GM19463 (cell line): Measurements from ENCODE around the gene AMFR.
A peak's percentile ranks its signal among the peaks of the same experiment; 100 is the strongest.

Experiments used
- ATAC-seq: cut with Tn5 transposase; IDR thresholded peaks from one replicate; pipeline ENCODE4 v1.9.1; 2021; ENCODE audit warnings: mild to moderate bottlenecking, moderate library complexity; ENCODE audit not compliant: unreplicated experiment

The AMFR gene

DNA sequence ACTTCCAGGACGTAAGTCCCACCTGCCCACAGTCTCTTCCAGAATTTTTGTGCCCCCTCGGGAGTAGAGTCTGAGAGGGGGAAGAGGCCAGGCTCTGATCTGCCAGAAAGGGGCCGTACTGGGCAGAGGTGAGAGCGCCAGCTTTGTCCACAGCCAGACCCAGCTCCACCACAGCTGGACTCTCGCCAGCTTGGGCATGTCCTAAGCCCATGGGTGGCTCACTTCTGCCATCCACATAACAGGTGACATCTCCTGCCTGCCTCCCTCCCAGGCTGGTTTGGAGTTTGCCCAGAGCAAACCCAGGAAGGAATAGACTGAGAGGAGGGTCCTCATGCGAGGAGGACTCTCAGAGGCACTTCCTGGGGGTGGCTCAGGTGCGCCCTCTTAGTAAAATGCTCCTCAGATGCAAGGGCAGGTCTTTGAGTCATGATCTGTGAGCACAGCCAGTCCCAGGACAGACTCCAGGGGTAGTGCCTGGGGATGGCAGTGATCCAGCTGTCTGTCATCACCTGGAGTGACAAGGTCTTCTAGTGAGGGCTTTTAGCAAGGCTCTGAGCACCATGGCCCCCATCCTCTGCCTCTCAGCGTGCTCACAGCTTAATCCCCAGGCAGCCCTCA, 89.2 kb downstream of the AMFR start:
- no peak for ATAC-seq

DNA sequence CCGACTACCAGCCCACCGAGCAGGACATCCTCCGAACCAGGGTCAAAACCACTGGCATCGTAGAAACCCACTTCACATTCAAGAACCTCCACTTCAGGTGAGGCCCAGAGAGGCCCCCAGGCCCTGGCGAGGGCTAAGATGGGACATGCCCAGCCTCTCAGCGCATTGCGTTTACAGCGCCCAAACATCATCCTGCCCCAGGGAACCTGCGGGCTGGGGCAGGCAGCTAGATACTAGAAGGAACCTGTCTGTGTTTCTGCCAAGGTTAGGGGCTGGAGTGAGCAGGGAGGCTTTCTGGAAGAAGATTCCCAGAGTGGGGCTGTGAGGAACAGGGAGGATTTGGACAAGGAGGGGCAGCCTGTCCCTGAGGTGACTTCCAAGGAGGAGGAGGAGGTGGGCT, 90.6 kb downstream of the AMFR start:
- ATAC-seq: no peak

DNA sequence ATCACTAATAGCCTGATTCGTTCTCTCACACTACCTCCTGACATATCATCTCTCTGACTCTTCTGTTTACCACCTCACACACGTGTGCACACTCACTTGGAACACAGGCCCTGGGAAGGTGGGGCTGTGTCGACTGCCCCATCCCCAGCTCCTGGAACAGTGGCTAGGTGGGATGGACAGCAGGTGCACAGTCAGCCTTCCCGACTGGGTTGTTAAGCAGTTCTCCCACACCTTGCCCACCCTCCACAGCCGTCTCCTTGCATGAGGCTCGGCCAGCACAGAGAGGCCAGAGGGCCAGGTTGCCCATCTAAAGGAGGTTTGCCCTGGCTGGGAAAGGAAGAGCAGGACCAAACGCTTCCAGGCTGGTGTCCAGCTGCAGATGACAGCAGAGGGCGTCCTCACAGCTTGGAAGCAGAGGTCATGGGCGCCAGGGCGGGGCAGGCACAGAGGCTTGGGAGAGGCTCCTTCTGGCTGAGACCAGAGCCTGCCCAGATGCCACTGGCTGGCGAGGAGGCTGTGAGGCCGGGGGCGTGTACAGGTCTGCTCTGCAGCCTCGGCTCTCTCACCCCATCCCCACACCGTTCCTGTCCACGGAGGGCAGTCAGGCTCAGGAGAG, 92.8 kb downstream of the AMFR start:
- no peak for ATAC-seq

DNA sequence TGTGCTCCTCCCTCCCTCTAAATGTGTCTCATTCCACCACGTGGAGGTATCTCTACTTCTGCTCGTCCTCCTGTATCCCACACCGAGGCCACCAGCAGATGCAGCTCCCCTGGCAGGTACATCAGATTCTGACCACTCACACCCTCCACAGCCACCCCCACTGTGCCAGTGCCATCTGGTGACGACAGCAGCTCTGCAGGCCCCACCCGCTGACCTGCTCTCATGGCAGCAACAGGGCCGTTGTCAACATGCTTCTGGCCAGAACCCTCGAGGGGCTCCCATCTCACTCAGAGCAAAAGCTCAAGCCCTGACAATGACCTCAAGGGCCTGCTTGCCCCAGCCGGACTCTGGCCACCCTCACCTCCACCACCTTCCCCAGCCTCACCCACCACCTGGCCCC, 93.4 kb downstream of the AMFR start:
- no peak for ATAC-seq

DNA sequence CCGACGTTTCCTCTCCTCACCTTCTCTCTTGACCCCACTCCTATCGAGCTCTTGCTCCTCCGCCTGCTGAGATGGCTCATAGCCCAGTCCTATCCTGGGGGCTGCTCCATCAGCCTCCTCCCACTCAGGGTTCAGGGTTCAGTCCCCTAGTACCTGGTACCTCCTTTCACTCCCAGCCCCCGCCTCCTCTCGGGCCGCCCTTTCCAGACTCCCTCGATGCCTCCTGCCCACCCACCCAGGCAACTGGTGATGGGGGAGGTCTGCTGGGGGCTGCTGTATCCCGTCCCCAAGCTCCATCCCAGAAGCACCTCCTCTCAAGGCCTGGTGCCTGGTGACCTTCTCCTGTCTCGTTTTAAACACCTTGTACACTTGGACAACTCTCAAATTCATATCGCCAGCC, 93.9 kb downstream of the AMFR start:
- ATAC-seq: no peak

DNA sequence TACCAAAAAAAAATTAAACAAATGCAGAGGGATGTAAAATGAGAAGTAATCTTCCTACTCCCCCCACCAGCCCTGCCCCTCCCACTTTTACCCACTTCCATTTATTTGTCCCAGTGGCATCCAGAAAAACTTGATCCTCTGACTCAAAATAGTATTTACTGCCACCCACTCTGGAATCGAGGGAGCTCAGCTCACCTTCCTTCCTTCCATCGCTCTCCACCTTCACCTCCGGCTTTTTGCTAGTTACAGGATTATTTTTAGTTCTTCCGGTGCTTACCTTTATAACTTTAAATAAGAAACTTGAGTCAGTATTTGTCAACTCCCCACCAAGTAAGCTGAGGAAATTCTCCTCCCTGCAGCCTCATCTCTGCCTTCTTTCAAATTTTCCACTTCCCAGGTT, 94.9 kb downstream of the AMFR start:
- no peak for ATAC-seq

DNA sequence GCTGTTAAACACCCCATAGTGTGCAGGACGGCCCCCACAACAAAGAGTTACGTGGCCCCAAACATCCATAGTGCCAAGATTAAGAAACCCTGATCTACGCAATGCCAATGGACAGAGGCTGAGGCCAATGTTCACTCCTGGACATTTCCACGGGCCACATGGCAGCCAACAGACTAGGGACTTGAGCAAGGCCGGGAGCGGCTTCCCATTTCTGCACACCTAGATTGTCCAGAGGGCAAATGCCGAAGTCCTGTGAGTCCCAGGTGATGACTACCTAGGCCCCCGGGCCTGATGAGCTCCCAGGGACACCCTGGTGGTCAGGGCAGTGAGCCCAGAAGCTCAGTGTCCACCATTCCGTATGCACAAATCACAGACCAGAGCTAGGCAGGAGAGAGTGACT, 95.5 kb downstream of the AMFR start:
- no peak for ATAC-seq

DNA sequence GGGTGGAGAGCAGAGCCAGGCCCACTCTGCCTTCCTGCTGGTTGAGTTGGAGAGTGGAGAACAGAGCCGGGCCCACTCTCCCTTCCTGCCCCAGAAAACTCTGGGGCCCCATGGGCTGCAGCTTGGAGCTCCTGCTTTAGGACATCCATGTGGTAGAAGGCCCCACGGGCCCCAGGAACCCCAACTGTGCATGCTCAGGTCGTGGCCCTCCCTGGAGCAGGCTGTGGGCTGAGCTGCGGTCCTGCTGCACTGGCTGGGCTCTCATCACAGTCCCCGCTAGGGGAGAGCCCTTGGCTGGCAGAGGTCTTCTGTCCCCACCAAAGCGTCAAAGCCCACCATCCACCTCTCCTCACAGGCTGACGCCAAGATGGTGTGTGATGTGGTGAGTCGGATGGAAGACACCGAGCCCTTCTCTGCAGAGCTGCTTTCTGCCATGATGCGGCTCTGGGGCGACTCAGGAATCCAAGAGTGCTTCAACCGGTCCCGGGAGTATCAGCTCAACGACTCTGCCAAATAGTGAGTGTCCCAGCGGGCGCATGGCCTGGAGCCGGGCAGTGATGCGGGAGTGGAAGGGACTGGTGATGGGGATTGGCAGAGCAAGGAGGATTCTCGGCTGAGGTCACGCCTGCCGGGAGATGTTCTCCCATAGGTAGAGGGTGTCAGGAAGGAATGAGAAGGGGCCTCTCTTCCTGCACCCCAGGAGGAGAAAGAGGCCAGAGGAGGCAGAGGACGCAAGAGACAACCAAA, 96.9 kb downstream of the AMFR start:
- ATAC-seq: no peak

DNA sequence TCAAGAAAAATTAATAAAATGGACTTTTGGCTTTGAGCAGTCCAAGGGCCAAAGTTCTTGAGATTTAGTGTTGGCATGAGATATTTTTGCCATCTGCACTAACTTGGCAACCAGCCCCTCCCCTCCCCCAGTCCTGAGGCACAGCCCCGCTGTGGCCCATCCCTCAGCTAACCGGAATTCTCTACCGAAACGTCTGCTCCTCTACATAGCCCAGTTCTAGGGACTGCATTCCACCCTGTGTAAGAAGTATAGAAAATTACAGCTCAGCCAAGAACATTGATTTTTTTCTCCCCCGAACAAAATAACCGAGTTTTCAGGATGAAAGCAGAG, 97.5 kb downstream of the AMFR start:
- no peak for ATAC-seq

DNA sequence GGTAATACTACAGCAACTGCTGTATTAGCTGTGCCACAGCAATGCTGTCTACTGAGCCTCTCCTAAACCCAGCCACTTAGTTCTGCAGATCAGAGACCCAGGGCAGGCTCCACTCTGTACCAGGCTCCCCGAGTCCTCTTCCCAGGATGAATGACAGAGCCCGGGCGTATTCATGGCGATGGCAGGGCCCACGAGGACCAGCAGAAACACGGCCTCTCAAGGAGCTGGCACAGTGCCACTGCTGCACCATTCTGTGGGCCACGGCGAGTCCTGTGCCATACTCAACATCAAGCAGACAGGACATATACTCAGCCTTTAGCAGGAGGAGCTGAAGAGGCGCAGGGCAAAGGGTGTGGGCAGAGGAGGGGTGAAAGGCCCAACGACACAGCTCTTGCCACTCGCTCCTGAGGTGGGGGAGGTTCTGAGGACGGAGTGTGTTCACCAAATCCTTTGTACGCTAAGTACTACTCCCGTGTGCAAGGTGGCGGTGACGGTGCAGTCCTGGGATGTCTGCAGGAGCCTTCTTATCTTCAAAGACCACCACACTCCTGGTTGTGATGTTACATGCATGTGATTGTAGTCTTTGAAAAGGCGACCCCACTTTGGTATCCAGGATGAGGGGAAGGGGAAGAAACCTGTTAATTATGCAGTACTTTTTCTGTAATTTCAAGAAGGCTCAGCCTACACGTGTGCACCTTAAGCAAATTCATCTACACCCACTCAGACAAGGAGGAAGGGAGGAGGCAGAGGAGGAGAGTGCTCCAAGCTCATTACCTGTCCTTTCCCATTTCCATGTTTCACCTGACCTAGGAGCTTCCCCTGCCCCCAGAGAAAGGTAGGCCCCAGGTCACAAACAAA, 98.0 kb downstream of the AMFR start:
- no peak for ATAC-seq

DNA sequence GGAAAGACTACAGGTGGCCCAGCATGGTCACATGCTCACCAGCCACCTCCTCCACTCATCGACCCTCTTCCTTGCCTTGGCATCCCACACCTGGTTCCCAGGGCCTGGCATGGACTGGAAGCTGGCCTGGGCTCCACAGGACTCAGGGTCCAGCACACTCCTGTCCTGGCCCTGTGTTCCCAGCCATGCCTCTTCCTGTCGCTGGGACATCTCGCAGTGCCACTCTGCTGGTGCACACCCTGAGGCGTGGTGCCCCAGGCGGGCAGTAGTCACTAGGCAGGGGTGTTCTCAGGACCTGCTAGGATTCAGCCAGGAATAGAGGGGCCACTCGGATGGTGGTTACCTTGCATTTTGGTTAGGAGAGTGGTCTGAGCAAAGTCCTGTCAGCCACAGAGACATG, 99.4 kb downstream of the AMFR start:
- ATAC-seq: no peak

DNA sequence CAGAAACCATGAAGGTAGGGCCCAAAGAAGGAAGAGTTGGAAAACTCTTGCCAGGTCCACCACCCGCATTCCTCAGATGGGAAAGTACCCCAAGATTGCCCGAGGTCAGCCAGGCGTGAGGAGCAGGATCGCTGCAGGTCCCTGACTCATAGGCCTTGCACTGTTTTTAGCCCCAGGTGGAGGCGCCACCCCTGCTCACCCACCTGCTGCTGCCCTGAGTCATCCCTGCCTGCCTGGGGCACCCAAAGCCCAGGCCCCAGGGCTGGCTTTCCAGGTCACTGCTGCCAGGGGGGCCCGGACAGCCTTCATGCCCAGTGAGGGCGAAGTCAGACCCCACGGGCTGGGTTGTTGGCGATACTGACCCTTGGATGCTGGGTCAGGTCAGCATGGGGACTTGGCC, 100.9 kb downstream of the AMFR start:
- no peak for ATAC-seq

DNA sequence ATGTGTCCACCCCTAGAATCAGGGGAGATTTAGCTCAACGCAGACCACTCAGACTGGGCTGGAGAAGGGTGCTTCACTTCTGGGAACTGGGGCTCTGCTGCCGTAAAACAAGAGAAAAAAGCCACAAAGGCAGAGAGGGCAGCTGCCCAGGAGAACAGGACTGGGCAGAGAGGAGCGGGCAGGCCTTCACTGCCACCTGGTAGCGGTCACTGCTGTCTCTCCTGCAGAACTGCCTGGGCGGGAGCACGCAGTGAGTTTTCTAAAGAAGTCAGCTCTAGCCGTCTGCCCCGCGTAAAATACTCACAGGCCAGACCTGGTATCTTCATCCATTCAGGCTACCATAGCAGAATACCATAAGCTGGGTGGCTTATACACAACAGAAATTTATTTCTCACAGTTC, 103.8 kb downstream of the AMFR start:
- ATAC-seq: no peak

DNA sequence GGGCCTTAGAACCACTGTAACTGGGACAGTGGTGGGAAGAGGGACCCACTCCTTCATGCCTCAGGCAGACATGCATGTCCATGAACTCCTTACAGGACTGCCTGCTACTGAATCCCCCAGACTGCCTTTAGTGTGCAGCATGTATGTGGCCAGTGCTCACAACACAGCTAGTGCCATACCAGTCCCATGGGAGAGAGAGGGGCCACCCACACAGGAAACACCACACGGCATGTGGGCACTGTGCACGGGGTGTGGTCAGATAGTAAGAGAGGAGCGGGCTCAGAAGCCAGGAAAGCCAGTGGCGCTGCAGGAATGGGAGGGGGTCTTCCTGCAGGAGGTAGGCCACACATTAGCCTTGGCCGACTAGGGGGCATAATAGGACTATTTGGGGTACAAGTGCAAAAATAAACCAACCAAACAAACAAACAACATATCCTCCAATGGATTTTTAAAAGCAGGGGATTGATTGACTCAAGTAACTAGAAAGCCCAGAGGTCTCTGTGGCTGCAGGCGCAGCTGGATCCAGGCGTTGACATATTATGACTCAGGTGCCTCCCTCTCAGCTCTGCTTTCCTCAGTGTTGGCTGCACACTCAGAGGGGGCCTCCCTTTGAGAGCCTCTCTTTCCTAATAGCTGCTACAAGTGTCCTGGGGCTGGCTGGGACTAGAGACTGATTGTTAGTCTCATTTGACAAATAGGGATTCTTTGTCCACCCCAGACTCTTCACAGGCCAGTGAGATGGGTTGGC, 104.4 kb downstream of the AMFR start:
- ATAC-seq: no peak

DNA sequence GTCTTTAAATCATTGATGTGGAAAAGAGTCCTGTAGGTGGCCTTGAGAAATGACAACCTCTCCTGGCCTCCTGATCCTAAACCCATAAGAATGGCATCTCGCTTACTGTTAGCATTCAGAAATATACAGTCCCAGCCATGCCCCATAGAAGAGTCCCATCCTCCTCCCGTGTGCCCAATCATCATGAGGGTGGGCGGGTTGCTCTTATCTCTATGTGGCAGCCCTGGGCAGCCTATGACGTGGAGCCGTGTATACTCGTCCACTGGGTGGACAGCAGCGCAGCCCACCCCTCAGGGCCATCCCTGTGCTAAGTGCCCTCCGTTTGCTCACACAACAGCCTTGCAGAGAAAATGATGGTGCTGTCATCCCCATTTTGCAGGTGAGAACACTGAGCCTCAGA, 105.3 kb downstream of the AMFR start:
- no peak for ATAC-seq

DNA sequence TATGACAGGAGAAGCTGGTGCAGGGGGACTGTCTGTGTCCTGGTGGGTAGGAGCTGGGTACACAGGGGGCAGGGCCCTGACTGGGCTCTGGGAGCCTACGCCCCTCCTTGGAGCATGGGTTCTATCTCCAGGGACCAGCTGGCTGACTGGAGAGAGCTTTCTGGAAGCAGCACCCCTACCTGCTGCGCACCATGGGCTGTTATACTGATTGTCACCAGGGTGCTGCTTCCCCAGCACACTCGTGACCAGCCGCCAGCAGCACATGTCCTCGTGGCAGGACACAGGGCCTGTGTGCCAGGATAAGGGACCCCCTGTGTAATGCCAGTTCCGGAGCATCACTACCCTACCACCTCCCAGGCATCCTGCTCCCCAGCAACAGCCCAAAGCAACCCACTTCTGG, 106.0 kb downstream of the AMFR start:
- ATAC-seq: no peak

DNA sequence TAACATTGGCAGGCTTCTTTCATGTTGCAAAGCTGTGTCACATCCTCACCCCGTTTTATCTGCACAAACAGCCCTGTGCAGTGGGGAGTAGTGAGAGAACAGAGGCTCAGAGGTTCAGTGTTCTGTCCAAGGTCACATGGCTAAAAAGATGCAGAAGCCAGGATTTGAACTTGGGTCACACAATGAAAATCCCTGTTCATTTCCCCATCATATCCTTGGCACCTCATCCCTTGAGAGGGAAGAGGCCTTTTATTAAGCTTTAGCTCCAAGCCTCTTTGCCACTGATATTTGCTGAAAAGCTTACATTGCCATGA, 106.6 kb downstream of the AMFR start:
- ATAC-seq: no peak

DNA sequence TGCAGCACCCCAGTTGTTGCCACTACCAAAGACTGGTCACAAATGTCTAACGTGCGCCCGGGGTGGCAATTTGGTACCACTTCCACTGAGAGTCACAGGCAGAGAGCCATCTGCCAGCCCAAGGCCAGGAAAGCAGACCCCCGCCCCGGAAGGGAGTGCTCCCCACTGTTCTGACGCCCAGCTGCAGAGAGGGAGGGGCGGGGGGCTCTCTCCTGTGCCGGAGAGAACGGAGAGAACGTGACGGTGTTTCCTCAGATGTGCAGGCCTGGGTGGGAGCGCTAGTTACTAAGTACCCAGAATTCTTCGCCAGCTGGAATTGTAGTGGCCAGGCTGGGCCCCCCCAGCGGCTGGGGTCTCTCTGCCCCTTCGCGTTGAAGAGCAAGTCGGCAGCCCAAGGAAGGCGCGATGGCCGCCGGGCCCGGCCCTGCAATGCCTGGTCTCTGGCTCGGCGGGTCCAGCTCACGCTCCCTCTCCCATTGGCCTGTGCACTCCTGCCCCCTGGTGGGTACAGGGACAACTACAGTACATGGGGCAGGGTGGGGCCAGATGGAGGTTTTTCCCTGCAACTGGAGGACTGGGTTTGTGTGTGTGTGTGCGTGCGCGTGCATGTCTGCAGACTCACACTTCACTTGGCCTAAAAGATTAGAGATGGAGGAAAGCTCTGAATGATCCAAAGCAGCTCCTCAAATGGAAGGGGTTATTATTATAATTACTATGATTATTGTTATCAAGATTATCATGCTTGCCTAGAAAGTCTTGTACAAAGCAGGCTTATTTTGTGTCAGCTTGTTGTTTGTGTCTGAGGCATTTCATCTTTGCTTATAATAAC, 107.1 kb downstream of the AMFR start:
- ATAC-seq: peak; percentile 94

DNA sequence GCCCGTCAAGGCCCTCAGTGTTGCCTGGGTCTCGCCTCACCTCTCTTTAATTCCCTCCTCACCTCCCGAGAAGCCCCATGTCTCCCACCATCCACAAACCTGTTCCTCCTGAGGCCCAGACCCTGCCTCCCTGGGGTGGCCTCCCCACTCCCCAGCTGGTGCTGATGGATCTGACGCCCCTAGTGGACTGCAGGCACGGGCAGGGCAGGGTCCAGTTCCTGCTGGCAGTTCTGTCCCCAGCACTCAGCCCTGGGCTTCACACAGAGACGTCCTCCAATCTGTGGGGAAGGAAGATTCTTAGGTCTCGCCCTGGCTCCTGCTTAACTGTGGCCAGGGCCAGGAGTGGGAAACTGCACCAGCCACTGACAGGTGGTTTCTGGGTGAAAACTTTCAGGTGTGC, 108.8 kb downstream of the AMFR start:
- ATAC-seq: no peak

DNA sequence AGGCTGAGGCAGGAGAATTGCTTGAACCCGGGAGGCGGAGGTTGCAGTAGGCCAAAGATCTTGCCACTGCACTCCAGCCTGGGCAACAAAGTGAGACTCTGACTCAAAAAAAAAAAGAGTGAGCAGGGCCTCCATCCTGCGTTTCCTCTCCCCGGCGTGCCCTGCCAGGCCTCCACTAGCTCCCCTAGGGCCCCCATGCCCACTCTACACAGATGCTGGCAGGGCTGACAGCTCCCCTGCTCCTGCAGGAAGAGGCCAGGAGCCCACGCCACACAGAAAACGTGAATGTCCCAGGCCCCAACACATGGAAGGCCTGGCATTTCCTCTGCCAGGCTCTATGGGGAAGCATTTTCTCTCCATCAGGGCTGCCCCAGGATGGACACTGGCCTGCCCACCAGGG, 109.4 kb downstream of the AMFR start:
- no peak for ATAC-seq
